ENCODE results near the gene SPOCK1.

DNA sequence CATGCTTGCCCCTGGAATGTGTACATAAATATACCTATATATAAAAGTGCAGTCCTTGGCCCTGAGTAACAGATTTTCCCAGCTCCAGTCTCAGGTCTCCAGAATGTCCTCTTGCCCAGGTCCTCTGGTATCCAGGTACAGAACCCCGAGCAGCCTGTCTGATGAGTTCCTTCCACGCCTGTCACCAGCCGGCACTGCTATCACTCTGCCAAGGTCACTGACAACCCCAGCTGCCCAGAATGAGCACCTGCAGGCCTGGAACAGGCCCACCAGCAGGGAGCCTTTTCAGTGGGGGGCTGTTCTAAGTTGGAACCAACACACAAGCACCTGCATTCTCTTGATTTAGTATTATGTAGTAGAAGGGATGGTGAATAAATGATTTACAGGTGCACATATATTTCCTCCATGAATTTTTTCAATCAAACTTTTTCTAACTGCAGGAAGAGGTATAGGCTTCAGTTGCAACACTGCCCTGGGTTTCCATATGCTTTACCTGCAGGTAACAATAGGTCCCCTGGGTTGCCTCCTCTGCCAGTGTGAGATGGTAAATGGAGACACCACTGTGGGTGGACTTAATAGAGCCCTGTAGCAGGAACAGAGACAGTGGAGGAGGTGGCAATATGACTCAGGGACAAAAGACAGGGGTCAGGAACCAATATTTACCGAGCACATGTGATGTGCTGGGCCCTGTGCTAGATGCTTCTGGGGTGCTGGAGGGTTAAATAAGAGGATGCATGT lies 291.9 kb downstream of the SPOCK1 start:
- TF ChIP-seq, protein P1, sequence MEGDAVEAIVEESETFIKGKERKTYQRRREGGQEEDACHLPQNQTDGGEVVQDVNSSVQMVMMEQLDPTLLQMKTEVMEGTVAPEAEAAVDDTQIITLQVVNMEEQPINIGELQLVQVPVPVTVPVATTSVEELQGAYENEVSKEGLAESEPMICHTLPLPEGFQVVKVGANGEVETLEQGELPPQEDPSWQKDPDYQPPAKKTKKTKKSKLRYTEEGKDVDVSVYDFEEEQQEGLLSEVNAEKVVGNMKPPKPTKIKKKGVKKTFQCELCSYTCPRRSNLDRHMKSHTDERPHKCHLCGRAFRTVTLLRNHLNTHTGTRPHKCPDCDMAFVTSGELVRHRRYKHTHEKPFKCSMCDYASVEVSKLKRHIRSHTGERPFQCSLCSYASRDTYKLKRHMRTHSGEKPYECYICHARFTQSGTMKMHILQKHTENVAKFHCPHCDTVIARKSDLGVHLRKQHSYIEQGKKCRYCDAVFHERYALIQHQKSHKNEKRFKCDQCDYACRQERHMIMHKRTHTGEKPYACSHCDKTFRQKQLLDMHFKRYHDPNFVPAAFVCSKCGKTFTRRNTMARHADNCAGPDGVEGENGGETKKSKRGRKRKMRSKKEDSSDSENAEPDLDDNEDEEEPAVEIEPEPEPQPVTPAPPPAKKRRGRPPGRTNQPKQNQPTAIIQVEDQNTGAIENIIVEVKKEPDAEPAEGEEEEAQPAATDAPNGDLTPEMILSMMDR (IDR thresholded peaks at IDR 0.05; ENCODE audit: low read depth, low read length, missing input control) = no peak
- TF ChIP-seq, protein P2, sequence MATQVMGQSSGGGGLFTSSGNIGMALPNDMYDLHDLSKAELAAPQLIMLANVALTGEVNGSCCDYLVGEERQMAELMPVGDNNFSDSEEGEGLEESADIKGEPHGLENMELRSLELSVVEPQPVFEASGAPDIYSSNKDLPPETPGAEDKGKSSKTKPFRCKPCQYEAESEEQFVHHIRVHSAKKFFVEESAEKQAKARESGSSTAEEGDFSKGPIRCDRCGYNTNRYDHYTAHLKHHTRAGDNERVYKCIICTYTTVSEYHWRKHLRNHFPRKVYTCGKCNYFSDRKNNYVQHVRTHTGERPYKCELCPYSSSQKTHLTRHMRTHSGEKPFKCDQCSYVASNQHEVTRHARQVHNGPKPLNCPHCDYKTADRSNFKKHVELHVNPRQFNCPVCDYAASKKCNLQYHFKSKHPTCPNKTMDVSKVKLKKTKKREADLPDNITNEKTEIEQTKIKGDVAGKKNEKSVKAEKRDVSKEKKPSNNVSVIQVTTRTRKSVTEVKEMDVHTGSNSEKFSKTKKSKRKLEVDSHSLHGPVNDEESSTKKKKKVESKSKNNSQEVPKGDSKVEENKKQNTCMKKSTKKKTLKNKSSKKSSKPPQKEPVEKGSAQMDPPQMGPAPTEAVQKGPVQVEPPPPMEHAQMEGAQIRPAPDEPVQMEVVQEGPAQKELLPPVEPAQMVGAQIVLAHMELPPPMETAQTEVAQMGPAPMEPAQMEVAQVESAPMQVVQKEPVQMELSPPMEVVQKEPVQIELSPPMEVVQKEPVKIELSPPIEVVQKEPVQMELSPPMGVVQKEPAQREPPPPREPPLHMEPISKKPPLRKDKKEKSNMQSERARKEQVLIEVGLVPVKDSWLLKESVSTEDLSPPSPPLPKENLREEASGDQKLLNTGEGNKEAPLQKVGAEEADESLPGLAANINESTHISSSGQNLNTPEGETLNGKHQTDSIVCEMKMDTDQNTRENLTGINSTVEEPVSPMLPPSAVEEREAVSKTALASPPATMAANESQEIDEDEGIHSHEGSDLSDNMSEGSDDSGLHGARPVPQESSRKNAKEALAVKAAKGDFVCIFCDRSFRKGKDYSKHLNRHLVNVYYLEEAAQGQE (IDR thresholded peaks at IDR 0.05) = no peak
- TF ChIP-seq SP1 (IDR thresholded peaks at IDR 0.05) (no peak), RAD21 (IDR thresholded peaks at IDR 0.05) (no peak), YY1 (IDR thresholded peaks at IDR 0.05) (no peak)
